PFSK-1 (cell line): ENCODE measurements around the gene SVIL.

Source experiments
- FOXP2 ChIP-seq: optimal IDR thresholded peaks from 2 replicates; pipeline ENCODE3; 2011; ENCODE audit warnings: borderline replicate concordance, control low read depth, inconsistent platforms; ENCODE audit not compliant: insufficient read depth; ENCODE audit errors: extremely low read length, extremely low read depth
- POLR2AphosphoS5 ChIP-seq: IDR thresholded peaks from 2 replicates; pipeline ENCODE4 v1.6.1; 2012; ENCODE audit warnings: low read depth, mild to moderate bottlenecking, control low read depth, low read length, moderate library complexity
- SIN3A ChIP-seq: IDR thresholded peaks from 2 replicates; pipeline ENCODE4 v1.6.1; 2012; ENCODE audit warnings: mild to moderate bottlenecking, low read length, moderate library complexity, borderline replicate concordance; ENCODE audit not compliant: insufficient read depth
- TAF1 ChIP-seq: IDR thresholded peaks from 2 replicates; pipeline ENCODE4 v1.6.1; 2012; ENCODE audit warnings: low read length, control low read depth, borderline replicate concordance; ENCODE audit not compliant: insufficient read depth
- TF ChIP-seq, protein P1 (sequence below), 2 experiments: IDR thresholded peaks; 2 replicates each; pipeline versions ENCODE4 v1.6.1 to v1.8.0; 2011 to 2012; ENCODE audit warnings: low read depth in 2 of 2, low read length in 2 of 2, control low read depth in 1 of 2, inconsistent platforms in 1 of 2, mild to moderate bottlenecking in 1 of 2, moderate library complexity in 1 of 2; ENCODE audit not compliant: insufficient read depth in 1 of 2

Gene SVIL

DNA sequence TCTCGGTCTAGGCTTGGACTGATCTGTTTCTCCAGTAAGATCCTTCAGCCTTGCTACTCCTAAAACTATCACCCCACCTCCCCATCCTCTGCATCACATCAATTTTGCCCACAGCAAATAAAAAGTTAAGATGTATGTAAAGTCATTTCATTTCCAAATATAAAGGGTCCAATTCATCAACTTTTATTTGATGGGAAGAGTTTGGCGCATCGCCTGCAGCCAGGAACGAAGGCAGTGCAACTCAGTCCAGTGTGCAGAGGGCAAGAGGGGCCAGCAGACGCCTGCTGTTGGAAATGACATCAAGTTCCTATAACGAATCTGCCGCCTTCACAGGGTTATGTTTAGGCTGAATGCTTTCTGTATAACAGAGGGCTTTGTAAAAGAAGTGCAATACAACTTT lies 97.0 kb downstream of the SVIL start:
- no peak for TF ChIP-seq TAF1
- TF ChIP-seq, protein P1, sequence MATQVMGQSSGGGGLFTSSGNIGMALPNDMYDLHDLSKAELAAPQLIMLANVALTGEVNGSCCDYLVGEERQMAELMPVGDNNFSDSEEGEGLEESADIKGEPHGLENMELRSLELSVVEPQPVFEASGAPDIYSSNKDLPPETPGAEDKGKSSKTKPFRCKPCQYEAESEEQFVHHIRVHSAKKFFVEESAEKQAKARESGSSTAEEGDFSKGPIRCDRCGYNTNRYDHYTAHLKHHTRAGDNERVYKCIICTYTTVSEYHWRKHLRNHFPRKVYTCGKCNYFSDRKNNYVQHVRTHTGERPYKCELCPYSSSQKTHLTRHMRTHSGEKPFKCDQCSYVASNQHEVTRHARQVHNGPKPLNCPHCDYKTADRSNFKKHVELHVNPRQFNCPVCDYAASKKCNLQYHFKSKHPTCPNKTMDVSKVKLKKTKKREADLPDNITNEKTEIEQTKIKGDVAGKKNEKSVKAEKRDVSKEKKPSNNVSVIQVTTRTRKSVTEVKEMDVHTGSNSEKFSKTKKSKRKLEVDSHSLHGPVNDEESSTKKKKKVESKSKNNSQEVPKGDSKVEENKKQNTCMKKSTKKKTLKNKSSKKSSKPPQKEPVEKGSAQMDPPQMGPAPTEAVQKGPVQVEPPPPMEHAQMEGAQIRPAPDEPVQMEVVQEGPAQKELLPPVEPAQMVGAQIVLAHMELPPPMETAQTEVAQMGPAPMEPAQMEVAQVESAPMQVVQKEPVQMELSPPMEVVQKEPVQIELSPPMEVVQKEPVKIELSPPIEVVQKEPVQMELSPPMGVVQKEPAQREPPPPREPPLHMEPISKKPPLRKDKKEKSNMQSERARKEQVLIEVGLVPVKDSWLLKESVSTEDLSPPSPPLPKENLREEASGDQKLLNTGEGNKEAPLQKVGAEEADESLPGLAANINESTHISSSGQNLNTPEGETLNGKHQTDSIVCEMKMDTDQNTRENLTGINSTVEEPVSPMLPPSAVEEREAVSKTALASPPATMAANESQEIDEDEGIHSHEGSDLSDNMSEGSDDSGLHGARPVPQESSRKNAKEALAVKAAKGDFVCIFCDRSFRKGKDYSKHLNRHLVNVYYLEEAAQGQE (IDR thresholded peaks at IDR 0.05; ENCODE audit: insufficient read depth in 1 of 2, low read depth in 2 of 2, low read length in 2 of 2) = no peak
- TF ChIP-seq POLR2AphosphoS5 = no peak
- no peak for TF ChIP-seq FOXP2
- TF ChIP-seq SIN3A = no peak

DNA sequence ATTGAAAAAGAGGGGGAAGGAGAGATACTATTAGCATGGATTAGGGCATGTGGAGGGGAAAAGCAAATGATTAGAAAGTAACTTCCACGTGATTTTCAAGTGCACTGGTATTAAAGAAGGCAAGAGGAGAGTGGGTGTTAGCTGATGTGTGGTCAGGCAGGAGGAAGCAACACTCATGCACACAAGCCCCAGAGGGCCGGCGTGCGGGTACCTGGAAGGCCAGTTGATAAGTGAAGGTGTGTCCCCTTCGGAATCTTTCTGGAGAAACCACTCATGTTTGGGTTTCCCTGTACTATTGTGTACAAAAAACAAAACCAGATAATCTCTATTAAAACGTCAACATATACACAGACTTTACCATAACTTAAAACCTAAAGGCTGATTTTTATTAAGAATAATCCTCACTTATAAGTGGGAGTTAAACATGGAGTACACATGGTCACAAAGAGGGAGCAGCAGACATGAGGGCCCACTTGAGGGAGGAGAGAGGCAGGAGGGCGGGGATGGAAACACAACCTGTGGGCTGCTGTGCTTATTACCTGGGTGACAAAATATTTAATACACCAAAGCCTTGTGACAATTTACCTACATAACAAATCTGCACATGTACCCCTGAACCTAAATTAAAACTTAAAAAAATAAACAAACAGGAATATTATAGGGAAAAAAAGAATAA lies 98.9 kb downstream of the SVIL start:
- TF ChIP-seq, protein P1 (IDR thresholded peaks at IDR 0.05; ENCODE audit: insufficient read depth in 1 of 2, low read depth in 2 of 2, low read length in 2 of 2) = no peak
- TF ChIP-seq POLR2AphosphoS5 (no peak), TAF1 (no peak), SIN3A (no peak), FOXP2 (no peak)

DNA sequence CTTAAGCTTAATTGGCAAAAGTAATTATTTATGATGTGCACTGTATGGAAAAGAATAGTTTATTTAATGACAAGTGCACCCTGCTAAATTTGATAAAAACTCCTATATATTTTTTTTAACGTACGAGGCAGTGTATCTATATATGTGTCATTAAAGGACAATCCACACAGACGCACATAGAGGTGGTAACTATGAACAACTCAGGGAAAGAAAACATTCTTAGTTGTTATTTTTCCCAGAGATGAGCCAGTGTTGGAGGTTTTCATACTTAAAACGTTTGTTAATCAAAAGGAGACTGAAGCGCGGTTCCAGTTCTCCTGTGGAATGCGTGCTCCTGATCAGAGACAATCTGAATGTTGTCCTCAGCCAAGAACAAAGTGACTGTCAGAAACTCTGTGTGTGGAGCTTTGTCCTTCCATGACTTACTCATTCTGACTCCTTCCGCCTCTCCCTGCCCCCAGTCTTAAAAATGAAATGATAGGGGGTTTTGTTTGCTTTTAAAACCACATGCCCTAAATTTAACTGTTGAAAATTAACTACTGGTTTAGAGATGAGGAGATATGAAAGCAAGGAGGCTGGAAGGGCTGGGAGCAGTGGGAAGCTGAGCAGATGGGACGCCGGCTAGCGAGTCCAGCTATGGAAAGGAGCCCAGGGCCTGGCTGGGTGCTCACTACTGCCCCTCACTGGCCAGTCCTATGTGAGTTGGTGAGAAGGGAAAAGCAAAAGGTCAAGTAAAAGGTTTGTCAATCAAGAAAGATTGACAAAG lies 99.6 kb downstream of the SVIL start:
- TF ChIP-seq POLR2AphosphoS5 (no peak), FOXP2 (no peak), SIN3A (no peak), TAF1 (no peak)
- TF ChIP-seq, protein P1 (IDR thresholded peaks at IDR 0.05; ENCODE audit: insufficient read depth in 1 of 2, low read depth in 2 of 2, low read length in 2 of 2) = no peak

DNA sequence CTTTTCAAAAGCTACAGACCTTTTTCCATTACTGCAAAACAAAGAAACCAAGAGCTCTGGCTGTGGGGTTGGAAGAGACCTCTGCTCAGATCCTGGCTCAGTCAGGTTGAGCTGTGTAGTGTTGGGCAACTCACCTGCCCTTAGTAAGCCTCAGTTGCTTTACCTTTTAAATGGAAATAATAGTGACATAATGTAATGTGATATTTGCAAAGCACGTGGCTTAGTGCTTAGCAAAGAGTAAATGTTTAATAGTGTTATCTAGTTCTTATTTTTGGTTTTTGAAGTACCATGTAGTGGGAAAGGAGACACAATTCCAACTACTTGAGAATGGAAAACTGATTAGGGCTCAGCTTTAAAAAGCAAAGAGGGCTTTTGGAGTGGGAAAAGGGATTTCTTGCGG lies 100.2 kb downstream of the SVIL start:
- TF ChIP-seq FOXP2 (no peak), TAF1 (no peak), SIN3A (no peak), POLR2AphosphoS5 (no peak)
- TF ChIP-seq, protein P1 (IDR thresholded peaks at IDR 0.05; ENCODE audit: insufficient read depth in 1 of 2, low read depth in 2 of 2, low read length in 2 of 2) = no peak
